ENCODE results near the gene TRAPPC12.

GRCh38 chr2:3479430-3480320, 100.2 kb downstream of the TRAPPC12 start:
- TF ChIP-seq, protein P1, sequence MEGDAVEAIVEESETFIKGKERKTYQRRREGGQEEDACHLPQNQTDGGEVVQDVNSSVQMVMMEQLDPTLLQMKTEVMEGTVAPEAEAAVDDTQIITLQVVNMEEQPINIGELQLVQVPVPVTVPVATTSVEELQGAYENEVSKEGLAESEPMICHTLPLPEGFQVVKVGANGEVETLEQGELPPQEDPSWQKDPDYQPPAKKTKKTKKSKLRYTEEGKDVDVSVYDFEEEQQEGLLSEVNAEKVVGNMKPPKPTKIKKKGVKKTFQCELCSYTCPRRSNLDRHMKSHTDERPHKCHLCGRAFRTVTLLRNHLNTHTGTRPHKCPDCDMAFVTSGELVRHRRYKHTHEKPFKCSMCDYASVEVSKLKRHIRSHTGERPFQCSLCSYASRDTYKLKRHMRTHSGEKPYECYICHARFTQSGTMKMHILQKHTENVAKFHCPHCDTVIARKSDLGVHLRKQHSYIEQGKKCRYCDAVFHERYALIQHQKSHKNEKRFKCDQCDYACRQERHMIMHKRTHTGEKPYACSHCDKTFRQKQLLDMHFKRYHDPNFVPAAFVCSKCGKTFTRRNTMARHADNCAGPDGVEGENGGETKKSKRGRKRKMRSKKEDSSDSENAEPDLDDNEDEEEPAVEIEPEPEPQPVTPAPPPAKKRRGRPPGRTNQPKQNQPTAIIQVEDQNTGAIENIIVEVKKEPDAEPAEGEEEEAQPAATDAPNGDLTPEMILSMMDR (IDR thresholded peaks at IDR 0.05) = no peak
- TF ChIP-seq POLR2A (IDR thresholded peaks at IDR 0.05) = no peak
